ENCODE measurements around the gene NAT10. TPM values are rescaled to one million over a fixed set of nuclear protein-coding genes. Genes with fewer than 3 reads are reported as not detected.
"Not testable (repeated sequence)": the region's sequence is repeated elsewhere in the genome, so short reads cannot be mapped to it uniquely, and the experiment has no call there.

Gene NAT10
- total and polyA plus RNA-seq, 2 experiments from 2014 or later = 21.4 to 24.0 TPM

- H3K79me2 ChIP-seq (ENCODE audit: insufficient read depth) = no peaks in the 10 kb centered on the region
- TF ChIP-seq EZH2phosphoT487 (IDR thresholded peaks at IDR 0.05; ENCODE audit: insufficient read depth, low read depth) = no peak
- no peak for TF ChIP-seq EZH2 (IDR thresholded peaks at IDR 0.05; ENCODE audit: insufficient read depth, poor library complexity, severe bottlenecking)
- H3K27ac ChIP-seq = no peak overlapping the region
- no peaks in the 10 kb centered on the region for H3K9me3 ChIP-seq (ENCODE audit: low read depth)
- no peak overlapping the region for H3K4me3 ChIP-seq
- H3K4me1 ChIP-seq (ENCODE audit: insufficient read depth) = no peaks in the 10 kb centered on the region
- no peaks in the 10 kb centered on the region for H3K27me3 ChIP-seq (replicated peaks; ENCODE audit: insufficient read depth)
- no peaks in the 10 kb centered on the region for H3K36me3 ChIP-seq (ENCODE audit: low read depth)
- H3K9me2 ChIP-seq (ENCODE audit: insufficient read depth) = no peaks in the 10 kb centered on the region
- in situ Hi-C loops (cut with MboI) = loop anchor here (5.0 to 10.0 kb wide), 2 partner anchors 178 to 316 kb away; partner anchors contain the start of gene ABTB2
- 85 to 95% methylated on average over 9 of the region's 9 CpGs for WGBS, 2 experiments (ENCODE audit: low coverage in 1 of 2, low lambda C conversion rate in 2 of 2, missing lambda C conversion rate in 2 of 2)
- no peak overlapping the region for H3K9ac ChIP-seq
- H3F3A ChIP-seq (ENCODE audit: insufficient read depth) = 0 out of 2 replicates have a peak, but pooled peaks cover 6% of the 10 kb centered on the region
- DNase-seq = no peak
- H4K20me1 ChIP-seq (ENCODE audit: insufficient read depth) = no peaks in the 10 kb centered on the region
- H2AFZ ChIP-seq = no peak overlapping the region
- H3K4me2 ChIP-seq (ENCODE audit: unreplicated experiment) = no peak overlapping the region
Measured at GRCh38 chr11:34179026-34179675, 73.7 kb downstream of the NAT10 start.

GRCh38 chr11:34180040-34180813 is 74.8 kb downstream of the NAT10 start:
- H3K36me3 ChIP-seq (ENCODE audit: low read depth) = no peaks in the 10 kb centered on the region
- H3K9me3 ChIP-seq (ENCODE audit: low read depth) = no peaks in the 10 kb centered on the region
- DNase-seq = no peak
- H3K27ac ChIP-seq = no peak overlapping the region
- no peak overlapping the region for H3K4me3 ChIP-seq
- no peaks in the 10 kb centered on the region for H3K27me3 ChIP-seq (replicated peaks; ENCODE audit: insufficient read depth)
- H3K79me2 ChIP-seq (ENCODE audit: insufficient read depth) = no peaks in the 10 kb centered on the region
- H2AFZ ChIP-seq = no peak overlapping the region
- no peak overlapping the region for H3K4me2 ChIP-seq (ENCODE audit: unreplicated experiment)
- no peak for TF ChIP-seq EZH2 (IDR thresholded peaks at IDR 0.05; ENCODE audit: insufficient read depth, poor library complexity, severe bottlenecking)
- 0 out of 2 replicates have a peak, but pooled peaks cover 6% of the 10 kb centered on the region for H3F3A ChIP-seq (ENCODE audit: insufficient read depth)
- in situ Hi-C loops (cut with MboI) = no loop called here
- no peaks in the 10 kb centered on the region for H4K20me1 ChIP-seq (ENCODE audit: insufficient read depth)
- no peaks in the 10 kb centered on the region for H3K4me1 ChIP-seq (ENCODE audit: insufficient read depth)
- WGBS, 2 experiments (ENCODE audit: low coverage in 1 of 2, low lambda C conversion rate in 2 of 2, missing lambda C conversion rate in 2 of 2) = 67 to 69% methylated on average over 6 of the region's 6 CpGs
- no peak overlapping the region for H3K9ac ChIP-seq
- no peaks in the 10 kb centered on the region for H3K9me2 ChIP-seq (ENCODE audit: insufficient read depth)

- in situ Hi-C loops (cut with MboI); H3K4me3 ChIP-seq; H3K36me3 ChIP-seq (ENCODE audit: low read depth); H3K9me2 ChIP-seq (ENCODE audit: insufficient read depth); H3K9ac ChIP-seq; H4K20me1 ChIP-seq (ENCODE audit: insufficient read depth); H2AFZ ChIP-seq; H3F3A ChIP-seq (ENCODE audit: insufficient read depth); DNase-seq; H3K79me2 ChIP-seq (ENCODE audit: insufficient read depth); H3K4me1 ChIP-seq (ENCODE audit: insufficient read depth); H3K27me3 ChIP-seq (replicated peaks; ENCODE audit: insufficient read depth); H3K4me2 ChIP-seq (ENCODE audit: unreplicated experiment); H3K9me3 ChIP-seq (ENCODE audit: low read depth); H3K27ac ChIP-seq: not testable (repeated sequence)
- WGBS, 2 experiments (ENCODE audit: low coverage in 1 of 2, low lambda C conversion rate in 2 of 2, missing lambda C conversion rate in 2 of 2) = 92 to 95% methylated on average over 5 of the region's 5 CpGs
Measured at GRCh38 chr11:34180814-34181165, 75.4 kb downstream of the NAT10 start.

GRCh38 chr11:34181251-34181650 is 75.8 kb downstream of the NAT10 start:
- in situ Hi-C loops (cut with MboI) = no loop called here

More at GRCh38 chr11:34181251-34181650, 75.8 kb downstream of the NAT10 start:
- no peak for DNase-seq
- 0 out of 2 replicates have a peak, but pooled peaks cover 6% of the 10 kb centered on the region for H3F3A ChIP-seq (ENCODE audit: insufficient read depth)
- H3K36me3 ChIP-seq (ENCODE audit: low read depth) = no peaks in the 10 kb centered on the region
- H3K79me2 ChIP-seq (ENCODE audit: insufficient read depth) = no peaks in the 10 kb centered on the region
- no peak overlapping the region for H3K9ac ChIP-seq
- H3K4me3 ChIP-seq = no peak overlapping the region
- no peak overlapping the region for H3K4me2 ChIP-seq (ENCODE audit: unreplicated experiment)
- no peak overlapping the region for H3K27ac ChIP-seq
- WGBS, 2 experiments (ENCODE audit: low coverage in 1 of 2, low lambda C conversion rate in 2 of 2, missing lambda C conversion rate in 2 of 2) = 48 to 53% methylated on average over 5 of the region's 5 CpGs
- no peak overlapping the region for H2AFZ ChIP-seq
- H3K4me1 ChIP-seq (ENCODE audit: insufficient read depth) = no peaks in the 10 kb centered on the region
- TF ChIP-seq EZH2phosphoT487 (IDR thresholded peaks at IDR 0.05; ENCODE audit: insufficient read depth, low read depth) = no peak
- TF ChIP-seq EZH2 (IDR thresholded peaks at IDR 0.05; ENCODE audit: insufficient read depth, poor library complexity, severe bottlenecking) = no peak
- no peaks in the 10 kb centered on the region for H3K9me2 ChIP-seq (ENCODE audit: insufficient read depth)
- H4K20me1 ChIP-seq (ENCODE audit: insufficient read depth) = no peaks in the 10 kb centered on the region
- no peaks in the 10 kb centered on the region for H3K27me3 ChIP-seq (replicated peaks; ENCODE audit: insufficient read depth)
- no peaks in the 10 kb centered on the region for H3K9me3 ChIP-seq (ENCODE audit: low read depth)
